GM18517 (cell line): ENCODE data around the gene HEXIM1.
A peak's percentile ranks its signal among the peaks of the same experiment; 100 is the strongest.

Source experiments
- ATAC-seq: cut with Tn5 transposase; IDR thresholded peaks from one replicate; pipeline ENCODE4 v1.9.1; 2021; ENCODE audit warnings: mild to moderate bottlenecking, moderate library complexity; ENCODE audit not compliant: unreplicated experiment

HEXIM1 gene

GRCh38 chr17:45144199-45145034, 3.9 kb upstream of the HEXIM1 start:
- ATAC-seq, result no peak

GRCh38 chr17:45145035-45145389, 3.3 kb upstream of the HEXIM1 start:
- no peak for ATAC-seq

DNA sequence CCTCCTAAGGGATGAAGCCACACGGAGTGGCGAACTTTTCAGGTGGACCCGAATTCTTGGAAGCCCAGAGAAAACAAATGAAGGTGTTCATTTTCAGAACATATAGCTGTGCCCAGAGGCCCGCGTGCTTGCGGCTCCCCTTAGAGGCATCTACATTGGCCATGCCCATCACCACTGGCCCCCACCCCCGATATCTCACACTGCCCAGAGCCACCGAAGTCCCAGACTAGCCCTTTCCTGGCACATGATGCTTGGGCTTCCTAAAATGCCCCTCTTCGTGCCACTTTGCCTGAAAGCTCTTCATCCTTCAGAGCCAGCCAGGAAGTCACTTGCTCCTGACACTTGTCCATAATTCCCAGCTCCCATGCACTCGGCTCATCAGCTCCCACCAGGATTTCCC, 2.1 kb upstream of the HEXIM1 start:
- ATAC-seq, result no peak

DNA sequence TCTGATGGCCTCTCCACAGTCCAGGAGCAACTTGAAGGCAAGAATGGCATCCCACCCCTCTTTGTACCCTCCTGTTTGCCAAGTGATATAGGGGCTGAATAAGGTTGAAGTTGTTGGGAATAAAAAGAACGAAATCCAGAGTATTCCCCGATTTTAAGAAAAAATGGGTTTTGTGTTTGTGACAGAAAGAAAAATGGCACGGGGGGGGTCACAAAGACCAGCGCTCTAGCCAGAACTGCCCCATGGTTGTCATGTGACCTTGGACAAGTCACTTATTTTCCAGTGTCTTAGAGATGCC, 1.7 kb upstream of the HEXIM1 start:
- ATAC-seq, result no peak

GRCh38 chr17:45146890-45147580, 1.2 kb upstream of the HEXIM1 start:
- peak; percentile 0 for ATAC-seq

GRCh38 chr17:45147581-45148182, 593 bp upstream of the HEXIM1 start:
- peak; percentile 31 for ATAC-seq

- ATAC-seq, result no peak
Measured at GRCh38 chr17:45149037-45149668, 878 bp downstream of the HEXIM1 start.

- no peak for ATAC-seq
Measured at GRCh38 chr17:45149669-45150664, 1.7 kb downstream of the HEXIM1 start.

GRCh38 chr17:45150911-45151809, 2.9 kb downstream of the HEXIM1 start:
- no peak for ATAC-seq

- no peak for ATAC-seq
Measured at GRCh38 chr17:45155029-45155428, 6.8 kb downstream of the HEXIM1 start.

- ATAC-seq, result no peak
Measured at GRCh38 chr17:45155483-45155882, 7.2 kb downstream of the HEXIM1 start.

DNA sequence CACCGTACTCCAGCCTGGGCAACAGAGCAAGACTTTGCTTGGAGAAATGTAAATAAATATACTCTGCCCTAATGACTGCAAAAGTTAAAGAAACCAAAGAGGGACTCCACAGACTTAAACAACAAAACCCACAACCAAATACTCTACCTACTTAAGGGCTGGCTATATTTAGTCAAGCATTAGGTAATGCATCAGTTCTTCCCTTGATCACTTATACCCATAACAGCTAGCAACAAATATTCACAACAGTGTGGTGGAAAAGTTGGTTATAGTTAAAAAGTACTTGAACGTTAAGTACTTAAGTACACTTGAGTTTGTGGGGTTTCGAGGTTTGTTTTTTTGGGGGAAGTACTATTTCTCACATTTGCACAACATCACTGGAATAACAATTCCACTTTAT, 8.0 kb downstream of the HEXIM1 start:
- ATAC-seq, result no peak

GRCh38 chr17:45160447-45161287, 12.4 kb downstream of the HEXIM1 start:
- peak; percentile 9 for ATAC-seq

GRCh38 chr17:45161288-45162024, 13.2 kb downstream of the HEXIM1 start, which contains the start of gene HEXIM2:
TSS of gene HEXIM2 (plus strand) at chr17:45161875. CDS start at chr17:45162794, 919 bp downstream.
- peak; percentile 93 for ATAC-seq

GRCh38 chr17:45162025-45162687, 13.9 kb downstream of the HEXIM1 start:
- no peak for ATAC-seq

GRCh38 chr17:45164734-45165269, 16.5 kb downstream of the HEXIM1 start:
- no peak for ATAC-seq
